HG02623 (cell line): ENCODE data around the gene ST6GAL1.
A peak's percentile ranks its signal among the peaks of the same experiment; 100 is the strongest.

Source experiments
- ATAC-seq: cut with Tn5 transposase; IDR thresholded peaks from one replicate; pipeline ENCODE4 v1.9.1; 2021; ENCODE audit warnings: moderate library complexity; ENCODE audit not compliant: unreplicated experiment

ST6GAL1 gene

GRCh38 chr3:186915806-186916796 lies 14.2 kb upstream of the ST6GAL1 start:
- no peak for ATAC-seq

- ATAC-seq, result no peak
Measured at GRCh38 chr3:186917512-186918312, 12.6 kb upstream of the ST6GAL1 start.

- ATAC-seq, result no peak
Measured at GRCh38 chr3:186920301-186920700, 10.0 kb upstream of the ST6GAL1 start.

- no peak for ATAC-seq
Measured at GRCh38 chr3:186920796-186921195, 9.5 kb upstream of the ST6GAL1 start.

- ATAC-seq, result no peak
Measured at GRCh38 chr3:186921578-186921977, 8.7 kb upstream of the ST6GAL1 start.

- no peak for ATAC-seq
Measured at GRCh38 chr3:186922224-186922623, 8.1 kb upstream of the ST6GAL1 start.

- no peak for ATAC-seq
Measured at GRCh38 chr3:186922790-186923189, 7.5 kb upstream of the ST6GAL1 start.

- no peak for ATAC-seq
Measured at GRCh38 chr3:186923241-186923640, 7.1 kb upstream of the ST6GAL1 start.

- no peak for ATAC-seq
Measured at GRCh38 chr3:186925826-186926225, 4.5 kb upstream of the ST6GAL1 start.

- no peak for ATAC-seq
Measured at GRCh38 chr3:186929186-186929585, 1.1 kb upstream of the ST6GAL1 start.

GRCh38 chr3:186929685-186930084 lies 641 bp upstream of the ST6GAL1 start:
- ATAC-seq, result no peak

- ATAC-seq, result peak; percentile 60
Measured at GRCh38 chr3:186930641-186931531, 560 bp downstream of the ST6GAL1 start.

- ATAC-seq, result peak; percentile 27
Measured at GRCh38 chr3:186931532-186932280, 1.4 kb downstream of the ST6GAL1 start.

GRCh38 chr3:186932281-186933181 lies 2.2 kb downstream of the ST6GAL1 start:
- no peak for ATAC-seq

GRCh38 chr3:186933816-186934215 lies 3.5 kb downstream of the ST6GAL1 start:
- no peak for ATAC-seq

GRCh38 chr3:186935133-186935532 lies 4.8 kb downstream of the ST6GAL1 start:
- ATAC-seq, result no peak

- no peak for ATAC-seq
Measured at GRCh38 chr3:186937017-186937875, 6.9 kb downstream of the ST6GAL1 start.

GRCh38 chr3:186938716-186939115 lies 8.4 kb downstream of the ST6GAL1 start:
- ATAC-seq, result no peak
